GM23248 (cell line): ENCODE measurements around the gene TRPM3. TPM values are rescaled to one million over a fixed set of nuclear protein-coding genes. Genes with fewer than 3 reads are reported as not detected.

Source experiments
- DNase-seq: peaks from one replicate; pipeline ENCODE4 v3.0.0-alpha.2; 2015
- H2AFZ ChIP-seq: fragments of 200-600 bp; sonication (generic); 2 replicates; pipeline ENCODE4 v1.6.1; 2016; ENCODE audit warnings: antibody characterized with exemption
- H3F3A ChIP-seq: fragments of 200-600 bp; sonication (generic); 2 replicates; pipeline ENCODE4 v1.6.1; 2016; ENCODE audit warnings: mild to moderate bottlenecking, antibody characterized with exemption, mixed run types; ENCODE audit not compliant: insufficient read depth
- H3K27ac ChIP-seq: fragments of 200-600 bp; sonication (generic); 2 replicates; pipeline ENCODE4 v1.5.1; 2016; ENCODE audit warnings: mild to moderate bottlenecking
- H3K27me3 ChIP-seq: fragments of 200-600 bp; sonication (generic); replicated peaks from 2 replicates; pipeline ENCODE4 v1.6.1; 2016; ENCODE audit warnings: mild to moderate bottlenecking; ENCODE audit not compliant: insufficient read depth
- H3K36me3 ChIP-seq: fragments of 200-600 bp; sonication (generic); 2 replicates; pipeline ENCODE4 v1.6.1; 2016; ENCODE audit warnings: low read depth, mild to moderate bottlenecking
- H3K4me1 ChIP-seq: fragments of 200-600 bp; sonication (generic); 2 replicates; pipeline ENCODE4 v1.6.1; 2016; ENCODE audit warnings: mild to moderate bottlenecking; ENCODE audit not compliant: insufficient read depth
- H3K4me2 ChIP-seq: fragments of 200-600 bp; sonication (generic); one replicate; pipeline ENCODE4 v1.6.1; 2016; ENCODE audit warnings: mild to moderate bottlenecking; ENCODE audit not compliant: unreplicated experiment
- H3K4me3 ChIP-seq: fragments of 200-600 bp; sonication (generic); 2 replicates; pipeline ENCODE4 v1.5.1; 2016; ENCODE audit warnings: mild to moderate bottlenecking
- H3K79me2 ChIP-seq: fragments of 200-600 bp; sonication (generic); 2 replicates; pipeline ENCODE4 v1.6.1; 2016; ENCODE audit warnings: mild to moderate bottlenecking; ENCODE audit not compliant: insufficient read depth
- H3K9ac ChIP-seq: fragments of 200-600 bp; sonication (generic); 2 replicates; pipeline ENCODE4 v1.6.1; 2016; ENCODE audit warnings: mild to moderate bottlenecking
- H3K9me2 ChIP-seq: fragments of 200-600 bp; sonication (generic); 2 replicates; pipeline ENCODE4 v1.6.1; 2016; ENCODE audit warnings: mixed run types, mild to moderate bottlenecking, moderate library complexity; ENCODE audit not compliant: insufficient read depth
- H3K9me3 ChIP-seq: fragments of 200-600 bp; sonication (generic); one replicate; pipeline ENCODE4 v1.6.1; 2017; ENCODE audit warnings: low read depth
- H4K20me1 ChIP-seq: fragments of 200-600 bp; sonication (generic); 2 replicates; pipeline ENCODE4 v1.6.0; 2016; ENCODE audit not compliant: insufficient read depth
- EZH2 ChIP-seq: fragments of 200-600 bp; sonication (generic); IDR thresholded peaks from 2 replicates; pipeline ENCODE4 v1.6.1; 2018; ENCODE audit warnings: antibody characterized with exemption, mild to moderate bottlenecking; ENCODE audit not compliant: insufficient read depth, poor library complexity, severe bottlenecking
- EZH2phosphoT487 ChIP-seq: fragments of 200-600 bp; sonication (generic); IDR thresholded peaks from 2 replicates; pipeline ENCODE4 v1.6.1; 2018; ENCODE audit warnings: antibody characterized with exemption, moderate library complexity, mild to moderate bottlenecking, low read depth; ENCODE audit not compliant: insufficient read depth
- WGBS, 2 experiments: methylation state at CpG; one replicate each; pipeline ENCODE4 v1.1.6; 2015 to 2017; ENCODE audit warnings: low lambda C conversion rate in 2 of 2, low coverage in 1 of 2; ENCODE audit errors: missing lambda C conversion rate in 2 of 2; 5-methylcytosine and 5-hydroxymethylcytosine counted together
- in situ Hi-C: fragments of 300-500 bp; cut with MboI; formaldehyde crosslinking; loops from 2 replicates; pipeline ENCODE4 v1.15.0; 2020
- polyA plus RNA-seq: library from polyadenylated mRNA; unstranded; fragments of >200 nt; fragmentation: Nextera tagmentation; extraction: Ambion mirVana; gene quantifications from 2 replicates; pipeline ENCODE4 v1.2.1, GENCODE V29; 2016
- total RNA-seq: library from RNA; depleted of rRNA; stranded (reverse); fragments of >200 nt; shearing (Covaris generic); gene quantifications from 2 replicates; pipeline ENCODE4 v1.2.3, GENCODE V29; 2014

Gene TRPM3
- total and polyA plus RNA-seq, 2 experiments from 2014 or later: not detected

DNA sequence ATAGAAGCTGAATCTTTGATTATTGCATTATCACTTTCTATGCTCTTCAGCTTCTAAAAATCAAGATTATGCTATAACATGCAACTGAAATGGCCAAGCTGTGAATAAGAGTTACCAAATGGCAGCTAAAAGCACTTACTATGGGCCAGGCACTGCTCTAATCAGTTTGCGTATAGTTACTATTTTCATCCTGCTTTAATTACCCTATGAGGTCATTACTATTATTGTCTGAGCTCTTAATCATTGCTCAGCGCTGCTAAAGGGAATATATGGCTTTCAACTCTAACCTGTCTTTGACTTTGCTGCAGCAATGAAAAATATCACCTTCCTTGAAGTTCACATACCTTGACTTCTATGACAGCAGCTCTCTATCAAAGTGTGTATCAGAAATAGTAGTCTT lies 210.8 kb downstream of the TRPM3 start:
- TF ChIP-seq EZH2phosphoT487 (no peak), EZH2 (no peak)
- no peaks in the 10 kb centered on the region for H3K4me1 ChIP-seq
- no peak for DNase-seq
- no peak overlapping the region for H3K4me2 ChIP-seq
- H2AFZ ChIP-seq: no peak overlapping the region
- in situ Hi-C loops: loop anchor here (10.0 kb wide), 1 partner anchor 266 kb away; no protein-coding TSS in a partner anchor
- no peaks in the 10 kb centered on the region for H3F3A ChIP-seq
- H3K4me3 ChIP-seq: no peak overlapping the region
- H3K9ac ChIP-seq: no peak overlapping the region
- H3K79me2 ChIP-seq: no peaks in the 10 kb centered on the region
- H4K20me1 ChIP-seq: no peaks in the 10 kb centered on the region
- no peak overlapping the region for H3K27ac ChIP-seq
- WGBS, 2 experiments: 67 to 73% methylated on average over 2 of the region's 2 CpGs
- H3K36me3 ChIP-seq: no peaks in the 10 kb centered on the region
- H3K9me3 ChIP-seq: no peaks in the 10 kb centered on the region
- peaks cover 13% of the 10 kb centered on the region for H3K27me3 ChIP-seq
- no peaks in the 10 kb centered on the region for H3K9me2 ChIP-seq

DNA sequence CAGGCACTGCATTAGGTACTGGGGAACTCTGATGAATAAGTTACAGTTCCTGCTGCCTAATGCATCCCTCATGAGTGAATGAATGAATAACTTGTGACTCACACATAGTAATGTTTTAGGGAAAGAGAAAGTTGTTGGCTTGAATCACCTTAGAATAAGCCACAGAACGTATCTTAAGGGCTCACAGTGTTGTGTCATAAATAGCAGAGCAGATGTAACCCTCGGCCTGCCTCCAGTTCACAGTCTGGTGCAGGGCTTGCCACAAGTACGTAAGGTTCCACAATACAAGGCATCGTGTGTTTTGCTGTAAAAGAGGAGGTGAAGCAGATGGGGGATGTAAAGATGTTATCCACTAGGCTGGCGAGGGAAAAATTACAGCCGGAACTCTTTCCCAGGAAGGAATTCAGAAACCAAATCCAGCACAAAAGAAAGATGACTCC lies 218.7 kb downstream of the TRPM3 start:
- Histone ChIP-seq H2AFZ (peak overlapping the region; percentile 38), H3K27me3 (peaks cover 21% of the 10 kb centered on the region), H3K9me2 (no peaks in the 10 kb centered on the region), H3K4me2 (peak overlapping the region; percentile 70), H3F3A (peaks cover 22% of the 10 kb centered on the region), H3K27ac (peak overlapping the region; percentile 53), H3K36me3 (no peaks in the 10 kb centered on the region), H3K79me2 (no peaks in the 10 kb centered on the region), H3K9ac (peak overlapping the region; percentile 44), H3K9me3 (no peaks in the 10 kb centered on the region), H3K4me1 (peaks cover 18% of the 10 kb centered on the region), H3K4me3 (peak overlapping the region; percentile 42), H4K20me1 (no peaks in the 10 kb centered on the region)
- TF ChIP-seq EZH2phosphoT487: 0 out of 2 replicates have a peak, but pooled peaks have one; percentile 46
- no peak for TF ChIP-seq EZH2
- peak; percentile 97 for DNase-seq
- WGBS, 2 experiments: 1 to 2% methylated on average over 6 of the region's 6 CpGs
- in situ Hi-C loops: no loop called here

DNA sequence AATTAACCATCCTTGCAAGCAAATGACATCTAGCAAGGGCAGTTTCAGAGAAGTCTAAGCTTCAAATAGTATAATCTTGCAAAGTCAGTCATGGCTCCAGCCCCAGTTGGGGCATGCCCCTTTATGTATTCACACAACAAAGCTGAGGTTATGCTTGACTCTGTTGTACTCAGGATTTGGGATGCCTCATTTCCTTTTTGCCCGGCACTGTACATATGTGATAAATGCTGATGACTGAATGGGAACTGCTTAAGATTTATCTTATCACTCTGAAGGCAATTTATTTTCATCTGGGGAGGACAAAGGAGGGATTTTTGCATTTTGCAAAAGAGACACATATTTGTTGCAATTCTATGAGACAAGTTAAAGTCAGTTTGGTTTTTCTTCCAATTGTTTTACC lies 219.2 kb downstream of the TRPM3 start:
- H3K9me3 ChIP-seq: no peaks in the 10 kb centered on the region
- H3K9me2 ChIP-seq: no peaks in the 10 kb centered on the region
- H3K4me3 ChIP-seq: no peak overlapping the region
- in situ Hi-C loops: no loop called here
- peaks cover 18% of the 10 kb centered on the region for H3K4me1 ChIP-seq
- no peak overlapping the region for H2AFZ ChIP-seq
- WGBS, 2 experiments: 0% methylated on average over 1 of the region's 1 CpG
- peak; percentile 41 for DNase-seq
- H3K79me2 ChIP-seq: no peaks in the 10 kb centered on the region
- H3K9ac ChIP-seq: no peak overlapping the region
- peaks cover 22% of the 10 kb centered on the region for H3F3A ChIP-seq
- H3K36me3 ChIP-seq: no peaks in the 10 kb centered on the region
- H3K27ac ChIP-seq: peak overlapping the region; percentile 24
- H4K20me1 ChIP-seq: no peaks in the 10 kb centered on the region
- peak overlapping the region; percentile 36 for H3K4me2 ChIP-seq
- TF ChIP-seq EZH2 (no peak), EZH2phosphoT487 (no peak)
- peaks cover 21% of the 10 kb centered on the region for H3K27me3 ChIP-seq

GRCh38 chr9:70901746-70902145 lies 219.7 kb downstream of the TRPM3 start:
- Histone ChIP-seq H3K27ac (no peak overlapping the region), H3K9me3 (no peaks in the 10 kb centered on the region), H3K36me3 (no peaks in the 10 kb centered on the region), H4K20me1 (no peaks in the 10 kb centered on the region), H3K9ac (no peak overlapping the region), H3K79me2 (no peaks in the 10 kb centered on the region), H3F3A (peaks cover 22% of the 10 kb centered on the region), H3K4me2 (no peak overlapping the region), H3K4me3 (no peak overlapping the region), H3K9me2 (no peaks in the 10 kb centered on the region), H3K4me1 (peaks cover 18% of the 10 kb centered on the region), H2AFZ (no peak overlapping the region), H3K27me3 (peaks cover 21% of the 10 kb centered on the region)
- TF ChIP-seq EZH2: no peak
- no peak for TF ChIP-seq EZH2phosphoT487
- no peak for DNase-seq
- 93 to 95% methylated on average over 1 of the region's 1 CpG for WGBS, 2 experiments
- in situ Hi-C loops: no loop called here

DNA sequence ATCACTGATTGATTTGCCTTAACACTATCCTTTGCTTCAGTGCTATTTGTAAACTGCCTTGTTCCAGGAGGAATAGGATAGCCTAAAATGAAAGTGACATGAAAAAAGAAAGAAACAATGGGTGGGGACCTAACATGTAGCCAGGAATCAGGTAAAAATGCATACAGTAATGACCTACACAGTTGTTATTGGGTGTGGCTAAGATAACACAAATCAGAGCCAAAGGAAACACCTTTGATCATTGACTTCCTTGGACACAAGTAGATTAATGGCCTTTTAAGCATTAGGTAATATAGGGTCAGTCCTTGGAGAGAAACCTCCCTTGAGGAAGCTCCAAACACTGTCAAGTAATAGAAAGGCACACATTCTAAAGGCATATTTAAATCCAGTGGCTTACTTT lies 220.4 kb downstream of the TRPM3 start:
- TF ChIP-seq EZH2 (no peak), EZH2phosphoT487 (no peak)
- H3K9ac ChIP-seq: no peak overlapping the region
- in situ Hi-C loops: no loop called here
- peaks cover 22% of the 10 kb centered on the region for H3F3A ChIP-seq
- peaks cover 26% of the 10 kb centered on the region for H3K27me3 ChIP-seq
- no peaks in the 10 kb centered on the region for H3K79me2 ChIP-seq
- H3K27ac ChIP-seq: no peak overlapping the region
- no peak overlapping the region for H3K4me2 ChIP-seq
- no peaks in the 10 kb centered on the region for H3K9me2 ChIP-seq
- H2AFZ ChIP-seq: no peak overlapping the region
- H3K9me3 ChIP-seq: no peaks in the 10 kb centered on the region
- no peaks in the 10 kb centered on the region for H3K36me3 ChIP-seq
- H3K4me3 ChIP-seq: no peak overlapping the region
- no peak for DNase-seq
- no peaks in the 10 kb centered on the region for H4K20me1 ChIP-seq
- H3K4me1 ChIP-seq: peaks cover 18% of the 10 kb centered on the region
